GM19438 (cell line): ENCODE results near the gene SSH3.

Source experiments
- ATAC-seq: cut with Tn5 transposase; IDR thresholded peaks from one replicate; pipeline ENCODE4 v1.9.1; 2021; ENCODE audit warnings: low read depth; ENCODE audit not compliant: unreplicated experiment

Gene SSH3

DNA sequence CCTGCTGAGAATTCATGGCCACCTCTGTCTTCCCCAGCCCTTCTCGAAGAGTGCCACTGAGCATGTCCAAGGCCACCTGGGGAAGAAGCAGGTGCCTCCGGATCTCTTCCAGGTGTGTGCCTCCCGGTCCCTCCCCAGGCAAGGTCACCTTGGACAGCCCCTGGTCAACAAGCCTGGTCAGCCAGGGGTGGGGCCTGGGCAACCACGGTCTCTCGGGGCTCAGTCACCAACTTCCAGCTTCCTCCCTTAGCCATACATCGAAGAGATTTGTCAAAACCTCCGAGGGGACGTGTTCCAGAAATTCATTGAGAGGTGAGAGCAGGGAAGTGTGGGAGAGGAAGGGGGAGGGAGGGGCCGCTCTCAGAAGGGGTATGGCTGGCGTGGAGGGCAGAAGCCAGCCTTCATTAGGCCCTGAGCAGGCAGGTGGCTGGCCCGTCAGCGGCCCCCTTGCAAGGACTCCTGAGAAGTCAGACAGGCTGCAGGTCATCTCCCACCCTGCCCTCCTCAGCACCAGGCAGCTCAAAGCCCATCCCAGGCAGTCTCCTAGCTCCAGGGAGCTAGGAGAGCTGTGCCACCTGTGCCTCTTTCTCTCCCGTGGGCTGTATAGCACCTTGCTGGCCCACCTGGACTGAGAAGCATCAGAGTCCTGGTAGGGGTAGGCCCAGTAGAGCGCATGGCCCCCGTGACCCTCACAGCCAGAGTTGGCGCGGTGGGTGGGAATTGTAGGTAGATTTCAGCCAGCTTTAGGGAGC is 23.6 kb upstream of the SSH3 start:
- no peak for ATAC-seq

DNA sequence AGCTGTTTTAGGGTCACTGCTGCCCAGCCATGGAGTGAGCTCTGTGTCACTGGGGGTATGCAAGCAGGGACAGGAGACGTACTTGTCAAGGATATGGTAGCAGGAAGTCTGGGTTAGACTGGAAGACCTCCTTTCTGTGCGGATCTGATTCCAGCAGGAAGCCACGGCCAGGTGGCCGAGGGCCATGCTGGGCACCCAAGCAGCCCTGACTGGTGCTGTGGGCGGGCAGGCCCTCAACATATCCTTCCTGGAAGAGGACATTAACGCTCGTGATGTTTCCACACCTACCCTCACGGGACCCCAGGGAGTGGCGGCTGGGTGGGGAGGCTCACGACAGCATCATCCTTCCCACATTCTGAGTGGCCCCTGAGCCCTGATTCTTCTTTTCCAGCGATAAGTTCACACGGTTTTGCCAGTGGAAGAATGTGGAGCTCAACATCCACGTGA is 23.0 kb upstream of the SSH3 start:
- ATAC-seq = no peak

DNA sequence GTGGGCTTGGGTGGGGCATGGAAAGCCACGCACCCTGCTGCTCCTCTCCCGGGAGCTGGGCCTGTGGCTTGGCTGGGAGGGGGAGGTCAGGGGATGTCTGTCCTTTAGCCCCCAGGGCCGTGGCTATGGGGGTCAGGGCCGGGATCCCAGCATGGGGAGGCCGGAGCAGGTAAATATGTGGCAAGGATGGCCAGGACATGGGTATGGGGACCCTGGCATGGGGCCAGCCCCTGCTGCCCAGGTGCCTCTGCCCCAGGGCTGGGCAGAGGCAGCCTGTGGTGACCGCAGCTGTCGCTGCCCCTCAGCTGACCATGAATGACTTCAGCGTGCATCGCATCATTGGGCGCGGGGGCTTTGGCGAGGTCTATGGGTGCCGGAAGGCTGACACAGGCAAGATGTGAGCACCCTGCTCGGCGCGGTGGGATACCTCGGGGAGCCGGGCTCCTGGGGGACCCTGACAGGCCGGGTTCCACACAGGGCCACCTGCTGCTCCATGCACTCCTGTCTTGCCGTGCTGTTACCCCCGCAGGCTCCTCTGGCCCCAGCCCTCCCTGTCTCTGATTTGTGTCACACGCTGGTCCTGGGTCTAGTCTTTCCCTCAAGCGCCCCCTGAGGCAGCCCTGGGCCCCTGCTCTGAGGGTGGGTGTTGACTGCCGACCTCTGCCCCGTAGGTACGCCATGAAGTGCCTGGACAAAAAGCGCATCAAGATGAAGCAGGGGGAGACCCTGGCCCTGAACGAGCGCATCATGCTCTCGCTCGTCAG is 22.4 kb upstream of the SSH3 start:
- no peak for ATAC-seq

DNA sequence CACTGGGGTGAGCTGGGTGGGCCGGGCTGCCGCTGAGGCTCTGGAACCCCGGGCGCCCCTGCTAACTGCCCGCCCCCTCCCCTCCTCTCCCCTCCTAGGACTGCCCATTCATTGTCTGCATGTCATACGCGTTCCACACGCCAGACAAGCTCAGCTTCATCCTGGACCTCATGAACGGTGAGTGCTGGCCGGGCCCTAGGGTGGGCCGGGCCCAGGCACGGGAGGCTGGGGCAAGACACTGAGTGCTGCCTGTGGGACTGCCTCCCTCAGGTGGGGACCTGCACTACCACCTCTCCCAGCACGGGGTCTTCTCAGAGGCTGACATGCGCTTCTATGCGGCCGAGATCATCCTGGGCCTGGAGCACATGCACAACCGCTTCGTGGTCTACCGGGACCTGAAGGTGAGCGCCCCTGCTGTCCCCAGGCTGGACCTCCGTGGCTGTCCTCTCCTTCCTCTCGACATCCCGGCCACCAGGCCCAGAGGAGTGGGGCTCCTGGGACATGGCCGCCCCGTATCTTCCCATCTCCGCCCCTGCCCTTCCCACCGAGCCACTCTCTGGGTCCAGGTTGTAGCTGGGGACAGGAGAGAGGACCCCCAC is 21.7 kb upstream of the SSH3 start:
- no peak for ATAC-seq

DNA sequence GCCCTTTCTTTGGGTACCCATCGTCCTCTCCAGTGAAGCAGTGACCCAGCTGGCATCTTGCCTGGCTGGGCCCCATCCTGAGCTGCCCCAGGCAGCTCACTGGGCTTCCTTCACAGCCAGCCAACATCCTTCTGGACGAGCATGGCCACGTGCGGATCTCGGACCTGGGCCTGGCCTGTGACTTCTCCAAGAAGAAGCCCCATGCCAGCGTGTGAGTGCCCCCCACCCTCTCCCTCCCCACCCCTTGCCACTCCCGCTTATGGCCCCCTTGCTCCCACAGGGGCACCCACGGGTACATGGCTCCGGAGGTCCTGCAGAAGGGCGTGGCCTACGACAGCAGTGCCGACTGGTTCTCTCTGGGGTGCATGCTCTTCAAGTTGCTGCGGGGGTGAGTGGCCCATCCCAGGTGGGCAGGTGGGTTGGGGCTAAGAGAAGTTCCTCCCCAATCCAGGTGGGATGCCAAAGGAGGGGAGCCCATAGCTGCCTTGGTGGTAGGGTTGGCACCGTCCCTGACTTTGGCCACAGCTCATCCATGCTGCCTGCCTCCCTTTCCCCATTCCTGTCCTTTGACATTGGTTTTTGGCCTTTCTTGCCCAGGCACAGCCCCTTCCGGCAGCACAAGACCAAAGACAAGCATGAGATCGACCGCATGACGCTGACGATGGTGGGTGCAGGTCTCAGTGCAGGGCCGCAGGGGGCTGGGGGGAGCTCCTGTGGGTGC is 21.0 kb upstream of the SSH3 start:
- ATAC-seq = no peak

DNA sequence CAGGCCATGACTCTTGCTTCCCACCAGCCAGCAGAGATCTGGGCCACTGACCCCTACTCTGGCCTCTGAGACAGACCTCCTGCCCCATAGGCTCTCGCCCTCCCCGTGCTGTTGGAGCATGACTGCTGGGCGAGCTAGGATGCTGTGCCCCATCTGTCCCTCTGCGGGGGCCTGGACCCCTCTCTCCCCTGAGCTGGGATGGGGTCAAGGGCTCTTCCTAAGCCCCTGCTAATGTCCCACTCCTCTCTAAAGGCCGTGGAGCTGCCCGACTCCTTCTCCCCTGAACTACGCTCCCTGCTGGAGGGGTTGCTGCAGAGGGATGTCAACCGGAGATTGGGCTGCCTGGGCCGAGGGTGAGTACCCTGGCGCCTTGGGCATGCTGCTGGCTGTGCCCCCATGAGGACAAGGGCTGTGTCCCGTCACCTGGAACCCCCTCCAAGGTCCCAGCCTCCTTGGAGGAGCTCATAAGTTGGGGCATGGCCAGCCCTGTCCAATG is 20.4 kb upstream of the SSH3 start:
- no peak for ATAC-seq

DNA sequence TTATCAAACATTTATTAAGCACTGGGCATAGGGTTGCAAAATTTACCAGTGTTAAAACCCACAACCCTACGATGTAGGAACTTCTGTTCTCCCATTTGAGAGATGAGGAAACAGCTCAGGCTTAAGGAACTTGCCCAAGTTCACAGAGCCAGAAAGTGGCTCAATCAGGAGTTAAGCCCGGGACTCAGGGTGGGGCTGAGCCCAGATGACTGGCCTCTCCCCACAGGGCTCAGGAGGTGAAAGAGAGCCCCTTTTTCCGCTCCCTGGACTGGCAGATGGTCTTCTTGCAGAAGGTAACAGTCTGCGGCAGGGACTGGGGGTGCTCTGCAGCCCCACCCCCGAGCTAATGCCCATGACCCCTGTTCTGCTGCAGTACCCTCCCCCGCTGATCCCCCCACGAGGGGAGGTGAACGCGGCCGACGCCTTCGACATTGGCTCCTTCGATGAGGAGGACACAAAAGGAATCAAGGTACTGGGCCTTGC is 19.8 kb upstream of the SSH3 start:
- no peak for ATAC-seq

DNA sequence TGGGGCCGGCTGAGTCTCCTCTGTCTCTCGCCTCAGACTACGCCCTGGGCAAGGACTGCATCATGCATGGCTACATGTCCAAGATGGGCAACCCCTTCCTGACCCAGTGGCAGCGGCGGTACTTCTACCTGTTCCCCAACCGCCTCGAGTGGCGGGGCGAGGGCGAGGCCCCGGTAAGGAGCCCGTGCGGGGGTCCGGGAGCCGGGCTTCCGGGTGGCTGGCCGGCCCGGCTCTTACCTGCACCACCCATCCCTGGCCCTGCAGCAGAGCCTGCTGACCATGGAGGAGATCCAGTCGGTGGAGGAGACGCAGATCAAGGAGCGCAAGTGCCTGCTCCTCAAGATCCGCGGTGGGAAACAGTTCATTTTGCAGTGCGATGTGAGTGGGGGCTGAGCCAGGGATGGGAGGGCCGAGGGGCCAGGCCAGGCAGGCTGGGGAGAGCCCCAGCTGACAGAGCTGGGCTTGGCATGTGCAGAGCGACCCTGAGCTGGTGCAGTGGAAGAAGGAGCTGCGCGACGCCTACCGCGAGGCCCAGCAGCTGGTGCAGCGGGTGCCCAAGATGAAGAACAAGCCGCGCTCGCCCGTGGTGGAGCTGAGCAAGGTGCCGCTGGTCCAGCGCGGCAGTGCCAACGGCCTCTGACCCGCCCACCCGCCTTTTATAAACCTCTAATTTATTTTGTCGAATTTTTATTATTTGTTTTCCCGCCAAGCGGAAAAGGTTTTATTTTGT is 18.4 kb upstream of the SSH3 start:
- no peak for ATAC-seq

DNA sequence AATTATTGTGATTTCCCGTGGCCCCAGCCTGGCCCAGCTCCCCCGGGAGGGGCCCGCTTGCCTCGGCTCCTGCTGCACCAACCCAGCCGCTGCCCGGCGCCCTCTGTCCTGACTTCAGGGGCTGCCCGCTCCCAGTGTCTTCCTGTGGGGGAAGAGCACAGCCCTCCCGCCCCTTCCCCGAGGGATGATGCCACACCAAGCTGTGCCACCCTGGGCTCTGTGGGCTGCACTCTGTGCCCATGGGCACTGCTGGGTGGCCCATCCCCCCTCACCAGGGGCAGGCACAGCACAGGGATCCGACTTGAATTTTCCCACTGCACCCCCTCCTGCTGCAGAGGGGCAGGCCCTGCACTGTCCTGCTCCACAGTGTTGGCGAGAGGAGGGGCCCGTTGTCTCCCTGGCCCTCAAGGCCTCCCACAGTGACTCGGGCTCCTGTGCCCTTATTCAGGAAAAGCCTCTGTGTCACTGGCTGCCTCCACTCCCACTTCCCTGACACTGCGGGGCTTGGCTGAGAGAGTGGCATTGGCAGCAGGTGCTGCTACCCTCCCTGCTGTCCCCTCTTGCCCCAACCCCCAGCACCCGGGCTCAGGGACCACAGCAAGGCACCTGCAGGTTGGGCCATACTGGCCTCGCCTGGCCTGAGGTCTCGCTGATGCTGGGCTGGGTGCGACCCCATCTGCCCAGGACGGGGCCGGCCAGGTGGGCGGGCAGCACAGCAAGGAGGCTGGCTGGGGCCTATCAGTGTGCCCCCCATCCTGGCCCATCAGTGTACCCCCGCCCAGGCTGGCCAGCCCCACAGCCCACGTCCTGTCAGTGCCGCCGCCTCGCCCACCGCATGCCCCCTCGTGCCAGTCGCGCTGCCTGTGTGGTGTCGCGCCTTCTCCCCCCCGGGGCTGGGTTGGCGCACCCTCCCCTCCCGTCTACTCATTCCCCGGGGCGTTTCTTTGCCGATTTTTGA is 17.5 kb upstream of the SSH3 start:
- no peak for ATAC-seq

DNA sequence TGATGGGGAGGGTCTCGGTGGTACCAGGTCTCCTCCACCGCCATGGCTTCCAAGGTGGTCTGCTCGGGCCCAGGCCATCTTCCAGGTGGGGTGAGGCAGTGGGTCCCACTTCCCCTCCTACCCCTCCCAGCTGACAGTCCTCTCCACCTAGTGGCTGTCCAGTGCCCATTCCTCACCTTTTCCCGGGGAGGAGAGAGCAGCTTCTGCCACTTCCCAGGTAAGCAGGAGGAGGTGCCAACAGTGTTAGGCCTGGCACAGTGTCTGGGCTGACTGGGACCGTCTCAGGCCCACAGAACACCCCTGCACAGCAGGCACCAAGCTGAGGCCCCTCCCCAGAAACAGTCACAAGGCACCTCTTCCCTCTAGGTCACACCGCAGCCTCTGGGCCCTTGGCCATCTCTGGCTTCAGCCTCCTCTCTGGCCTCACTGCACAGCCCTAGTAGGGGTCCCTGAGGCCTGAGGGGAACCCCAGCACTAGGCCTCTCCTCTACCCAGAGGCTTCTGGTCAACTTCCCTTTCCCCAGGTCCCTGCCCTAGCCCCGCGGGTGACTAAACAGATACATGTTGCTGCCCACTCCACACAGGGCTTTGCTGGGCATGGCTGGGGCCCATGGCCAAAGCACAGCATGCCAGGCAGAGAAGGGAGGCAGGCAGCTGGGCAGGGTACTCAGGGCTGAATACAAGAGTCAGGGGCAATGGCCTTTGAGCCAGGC is 16.6 kb upstream of the SSH3 start:
- no peak for ATAC-seq

DNA sequence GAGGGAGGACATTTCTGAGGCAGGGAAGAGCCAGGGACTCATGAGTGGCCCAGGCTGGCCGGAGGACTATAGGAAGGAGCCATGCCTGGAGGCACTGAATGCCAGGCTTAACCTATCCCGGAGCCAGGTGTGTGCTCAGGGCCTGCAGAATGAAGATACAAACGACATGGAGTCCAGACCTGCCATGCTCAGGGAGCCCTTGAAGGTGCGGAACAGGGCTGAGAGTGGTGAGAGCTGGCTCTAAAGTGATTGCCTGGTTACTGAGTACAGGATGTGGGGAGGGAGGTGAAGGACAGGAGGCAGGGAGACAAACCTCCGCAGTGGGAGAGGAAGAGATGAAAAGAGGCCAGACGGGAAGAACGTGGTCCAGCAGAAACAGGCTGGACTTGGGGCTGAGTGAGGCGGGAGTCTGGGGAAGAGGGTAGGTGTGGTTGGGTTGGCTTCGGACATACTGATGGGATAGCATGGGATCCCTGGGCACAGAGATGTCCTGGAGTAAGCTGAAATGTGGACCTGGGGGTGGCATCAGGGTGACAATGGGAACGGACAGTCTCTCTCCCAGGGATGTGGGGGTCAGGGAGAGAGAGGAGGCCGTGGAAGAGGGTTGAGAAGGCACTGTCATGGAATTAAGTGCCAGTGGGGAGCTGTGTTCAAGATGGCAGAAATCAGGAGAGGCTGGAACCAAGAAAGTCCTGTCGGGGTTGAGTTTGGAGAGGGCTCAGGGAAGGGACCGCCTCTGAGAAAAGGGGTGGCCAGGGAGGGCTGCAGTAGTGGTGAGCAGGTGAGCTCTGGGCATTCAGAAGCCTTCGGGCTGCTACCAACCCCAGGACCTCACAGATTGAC is 15.8 kb upstream of the SSH3 start:
- no peak for ATAC-seq

DNA sequence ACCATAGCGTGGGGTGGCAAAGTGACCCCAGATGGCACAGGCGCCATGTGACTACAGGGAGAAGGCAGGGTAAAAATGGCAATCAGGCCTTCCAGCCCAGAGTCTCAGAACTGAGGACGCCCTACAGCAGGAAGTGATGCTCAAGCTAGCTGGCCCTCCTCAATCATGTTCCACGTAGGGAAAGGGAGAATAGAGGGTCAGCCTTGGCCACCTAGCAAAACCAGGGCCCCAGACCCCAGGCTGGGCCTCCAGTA is 15.2 kb upstream of the SSH3 start:
- no peak for ATAC-seq

DNA sequence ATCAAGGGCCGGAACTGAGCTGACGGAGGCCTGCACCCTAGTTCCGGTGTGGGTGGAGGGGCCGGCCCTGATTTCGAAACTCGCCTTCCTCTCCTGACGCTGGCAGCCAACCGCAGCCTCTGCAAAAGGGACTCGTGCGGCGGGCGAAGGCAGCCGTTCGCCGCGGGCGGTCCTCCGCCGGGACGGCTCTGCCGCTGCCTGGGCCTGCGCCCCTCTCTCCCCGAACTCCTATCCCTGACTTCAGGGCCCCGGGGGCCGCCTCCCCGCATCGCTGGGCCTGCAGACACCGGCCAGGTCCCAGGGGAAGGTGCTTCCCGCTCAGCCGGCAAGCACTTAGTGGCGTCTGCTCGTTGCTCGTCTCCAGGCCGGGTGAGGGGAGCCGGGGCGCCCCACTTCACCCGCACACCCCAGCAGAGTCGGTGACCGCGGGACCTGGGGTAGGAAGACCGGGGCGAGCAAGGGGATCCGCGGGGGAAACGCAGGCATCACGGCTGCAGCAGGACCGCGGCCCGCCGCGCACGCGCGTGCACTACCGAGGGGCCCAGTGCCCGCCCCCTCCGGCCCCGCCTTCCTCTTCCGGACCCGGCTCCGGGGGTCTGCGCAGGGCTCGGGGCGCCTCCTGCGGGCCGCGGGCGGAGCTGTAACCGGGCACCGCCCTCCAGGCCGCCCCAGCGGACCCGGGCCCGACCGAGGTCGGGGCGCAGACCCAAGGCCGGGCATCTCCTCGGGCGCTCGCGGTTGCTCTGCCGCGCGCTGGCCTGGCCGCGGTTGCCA is 14.7 kb upstream of the SSH3 start:
- peak; percentile 54 for ATAC-seq

DNA sequence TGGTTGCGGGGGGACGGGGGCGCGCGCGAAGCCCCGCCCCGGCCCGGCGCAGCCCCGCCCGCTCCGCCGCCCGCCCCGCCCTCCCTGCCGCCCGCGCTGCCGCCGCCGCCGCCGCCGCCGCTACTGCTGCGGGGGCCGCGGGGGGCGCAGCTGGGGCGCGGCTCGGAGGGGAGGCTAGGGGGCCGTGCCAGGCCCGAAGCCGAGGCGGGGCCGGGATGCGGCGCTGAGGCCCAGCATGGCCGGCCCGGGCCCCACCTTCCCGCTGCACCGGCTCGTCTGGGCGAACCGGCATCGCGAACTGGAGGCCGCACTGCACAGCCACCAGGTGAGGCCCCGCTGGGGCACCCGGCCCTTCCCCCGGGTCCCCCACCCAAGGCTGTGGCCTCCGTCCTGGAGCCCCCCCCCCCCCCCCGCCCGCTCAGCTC is 14.1 kb upstream of the SSH3 start, which contains the start of gene ANKRD13D:
Gene ANKRD13D (plus strand): TSS at position 78 of the 425 bp plus-strand sequence. CDS start 158 bp downstream, at position 236.
- ATAC-seq = peak; percentile 33

DNA sequence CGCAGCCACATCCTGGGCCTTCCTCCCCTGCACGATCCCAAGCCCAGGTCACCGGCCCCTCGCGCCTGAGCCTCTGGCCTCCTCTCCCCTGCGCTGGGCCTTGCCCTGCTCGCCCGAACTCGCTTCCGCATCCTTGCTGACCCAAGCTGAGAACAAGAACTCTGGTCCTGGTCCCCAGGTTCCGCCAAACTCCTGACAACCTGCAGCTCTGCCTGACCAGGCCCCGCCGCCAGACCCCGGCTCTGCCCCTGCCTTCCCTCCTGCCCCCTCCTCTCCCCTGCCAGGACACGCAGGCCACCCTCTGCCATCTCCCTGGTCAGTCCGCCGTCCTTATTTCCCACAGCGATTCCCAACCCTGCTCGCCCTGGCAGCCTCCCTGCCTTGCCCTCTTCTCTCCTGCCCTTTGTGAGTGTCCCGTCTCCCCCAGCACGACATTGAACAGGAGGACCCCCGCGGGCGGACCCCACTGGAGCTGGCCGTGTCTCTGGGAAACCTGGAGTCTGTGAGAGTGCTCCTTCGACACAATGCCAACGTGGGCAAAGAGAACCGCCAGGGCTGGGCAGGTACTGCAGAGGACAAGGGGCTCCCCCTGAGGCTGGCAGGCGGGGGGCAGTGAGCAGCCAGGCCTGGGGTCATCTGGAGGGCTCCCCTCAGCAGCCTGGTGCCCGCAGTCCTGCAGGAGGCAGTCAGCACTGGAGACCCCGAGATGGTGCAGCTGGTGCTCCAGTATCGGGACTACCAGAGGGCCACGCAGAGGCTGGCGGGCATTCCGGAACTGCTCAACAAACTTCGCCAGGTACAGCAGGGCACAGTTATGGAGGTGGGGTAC is 13.5 kb upstream of the SSH3 start:
- no peak for ATAC-seq

DNA sequence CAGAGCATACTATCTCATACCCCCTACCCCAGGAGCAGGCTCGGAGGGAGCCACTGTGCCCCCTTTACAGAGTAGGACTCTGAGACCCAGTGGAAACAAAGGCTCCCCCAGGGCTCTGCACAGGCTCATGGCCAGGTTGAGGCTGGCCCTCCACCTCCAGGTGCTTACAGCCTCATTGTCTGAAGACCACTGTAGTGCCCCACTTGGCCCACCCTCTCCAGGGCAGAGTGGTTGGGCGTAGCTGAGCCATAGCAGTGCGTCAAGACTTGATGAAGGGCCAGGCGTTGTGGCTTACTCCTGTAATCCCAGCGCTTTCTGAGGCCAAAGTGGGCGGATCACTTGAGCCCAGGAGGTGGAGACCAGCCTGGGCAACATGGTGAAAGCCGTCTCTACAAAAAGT is 12.5 kb upstream of the SSH3 start:
- ATAC-seq = no peak
